Dermis lymphatic vessel endothelial cell (primary cell): Measurements from ENCODE around the gene TBC1D10A. TPM values are rescaled to one million over a fixed set of nuclear protein-coding genes. Genes with fewer than 3 reads are reported as not detected.

Experiments
- total RNA-seq: library from RNA; depleted of rRNA; stranded (reverse); fragments of >200 nt; gene quantifications from 2 replicates; pipeline ENCODE4 v1.2.1, GENCODE V29; 2014

The TBC1D10A gene
- total RNA-seq = 8.1 TPM in 2 replicates

GRCh38 chr22:30326706-30327362 lies at the start of gene TBC1D10A:
TBC1D10A (minus strand) TSS chr22:30326941; CDS start chr22:30326881, 60 bp downstream.

GRCh38 chr22:30356449-30357235 lies 29.9 kb upstream of the TBC1D10A start, which contains the start of the genes CCDC157 and SF3A1:
CCDC157 (plus strand) TSS chr22:30357007; CDS start chr22:30366001, 8,994 bp downstream.
SF3A1 (minus strand) TSS chr22:30356894; CDS start chr22:30356792, 102 bp downstream.

GRCh38 chr22:30289141-30289979 lies 37.4 kb downstream of the TBC1D10A start, which contains the start of gene CASTOR1:
CASTOR1 (minus strand) TSS chr22:30289505; CDS start chr22:30289497, 8 bp downstream.

GRCh38 chr22:30266445-30267381 lies 60.0 kb downstream of the TBC1D10A start, which contains the start of gene OSM:
OSM (minus strand) TSS chr22:30266851; CDS start chr22:30266799, 52 bp downstream.

GRCh38 chr22:30245985-30246813 lies 80.5 kb downstream of the TBC1D10A start, which contains the start of gene LIF:
LIF (minus strand) TSS chr22:30246759; CDS start chr22:30246695, 64 bp downstream.

Other genes with a start within 250 kb of the TBC1D10A start
- not detected in 2 replicates for gene HORMAD2, start 246.5 kb downstream of the TBC1D10A start, total RNA-seq
- 0.11 and 0.34 TPM in 2 replicates for gene LIF, start 80.2 kb downstream of the TBC1D10A start, total RNA-seq
- not detected in 2 replicates for gene OSM, start 60.1 kb downstream of the TBC1D10A start, total RNA-seq
- gene CASTOR1, start 37.4 kb downstream of the TBC1D10A start, total RNA-seq = 7.5 and 8.1 TPM in 2 replicates
- gene SF3A1, start 30.0 kb upstream of the TBC1D10A start, total RNA-seq = 15.8 and 19.6 TPM in 2 replicates
- gene CCDC157, start 30.1 kb upstream of the TBC1D10A start, total RNA-seq = 1.3 and 1.5 TPM in 2 replicates
- 17.5 and 21.7 TPM in 2 replicates for gene RNF215, start 60.5 kb upstream of the TBC1D10A start, total RNA-seq
- 16.1 and 16.6 TPM in 2 replicates for gene SEC14L2, start 70.1 kb upstream of the TBC1D10A start, total RNA-seq
- 16.6 and 17.4 TPM in 2 replicates for gene MTFP1, start 98.8 kb upstream of the TBC1D10A start, total RNA-seq
- gene SEC14L3, start 145.1 kb upstream of the TBC1D10A start, total RNA-seq = not detected in 2 replicates
- 0.17 TPM in 1 of 2 replicates, not detected in the other for gene SEC14L4, start 178.8 kb upstream of the TBC1D10A start, total RNA-seq
- under 0.01 TPM in 1 of 2 replicates, not detected in the other for gene SEC14L6, start 219.8 kb upstream of the TBC1D10A start, total RNA-seq
- under 0.01 TPM in 1 of 2 replicates, not detected in the other for gene GAL3ST1, start 247.7 kb upstream of the TBC1D10A start, total RNA-seq